ENCODE measurements around the gene CRACR2B.

Gene CRACR2B

DNA sequence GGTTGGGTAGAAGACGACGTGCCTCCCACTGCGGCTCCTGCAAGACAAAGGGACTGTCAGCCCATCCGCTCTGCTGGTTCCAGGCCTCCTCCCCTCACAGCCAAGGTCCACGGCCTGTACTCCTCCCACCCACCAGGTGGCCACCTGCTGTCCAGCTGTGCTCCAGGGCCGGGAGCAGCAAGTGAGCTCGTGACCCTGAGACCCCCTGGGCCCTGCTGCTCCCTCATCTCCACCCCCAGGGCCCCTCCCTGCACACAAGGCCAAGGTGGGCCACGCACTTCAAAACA is 42.4 kb downstream of the CRACR2B start:
- DNase-seq: no peak

DNA sequence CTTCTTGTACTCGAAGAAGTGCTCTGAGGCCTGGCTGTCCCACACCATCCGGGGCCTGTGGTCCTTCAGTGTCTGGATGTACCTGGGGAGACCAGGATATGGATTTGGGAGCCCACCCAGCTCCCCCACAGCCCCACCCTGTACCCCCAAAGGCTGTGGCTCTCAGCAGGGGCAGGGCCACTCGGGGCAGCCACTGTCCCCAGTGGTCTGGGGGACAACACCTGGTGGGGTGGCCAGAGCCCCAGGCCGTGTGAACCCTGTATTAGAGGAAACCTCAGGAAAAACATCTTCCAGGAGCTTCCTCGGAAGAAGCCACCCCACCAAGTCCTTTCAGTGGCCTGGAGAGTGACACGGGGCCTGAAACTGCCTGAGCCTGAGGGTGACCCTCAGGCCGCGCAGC is 42.7 kb downstream of the CRACR2B start:
- DNase-seq: no peak

DNA sequence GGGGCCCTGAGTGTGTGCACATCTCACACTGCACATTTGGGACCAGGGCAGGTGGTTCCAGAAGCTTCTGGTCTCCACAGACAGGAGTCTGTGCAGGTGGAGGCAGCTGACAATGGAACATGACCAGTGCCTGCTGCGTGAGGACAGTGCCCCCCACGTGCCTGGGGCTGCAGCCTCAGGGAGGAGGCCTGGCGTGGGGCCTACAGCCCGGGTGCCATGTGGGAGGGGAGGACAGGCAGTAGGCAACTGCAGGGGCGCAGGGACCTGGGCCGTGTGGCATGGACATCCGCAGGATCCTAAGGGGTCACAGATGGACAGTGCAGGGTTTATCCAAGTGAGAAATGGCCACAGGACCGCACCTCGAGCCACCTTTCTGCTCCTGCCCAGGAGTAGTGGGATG is 43.8 kb downstream of the CRACR2B start:
- no peak for DNase-seq

DNA sequence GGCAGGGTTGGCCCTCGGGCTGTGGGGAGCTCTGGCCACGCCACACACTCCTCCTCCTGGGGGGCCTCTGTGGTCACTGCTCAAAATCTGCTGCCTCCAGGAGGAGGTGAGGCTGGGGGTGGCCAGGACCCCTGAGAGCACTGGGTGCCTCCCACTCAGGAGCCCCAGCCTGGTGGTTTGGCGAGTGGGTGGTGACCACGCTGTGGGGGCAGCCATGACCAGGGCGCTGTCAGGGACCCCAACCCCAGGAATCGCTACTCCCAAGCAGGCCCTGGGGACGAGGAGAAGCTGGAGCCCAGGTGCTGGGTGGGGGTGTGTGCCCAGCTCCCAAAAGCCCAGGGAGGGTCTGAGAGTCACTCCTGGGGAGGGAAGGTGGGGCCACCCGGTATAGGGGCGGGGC is 45.1 kb downstream of the CRACR2B start:
- DNase-seq: no peak

DNA sequence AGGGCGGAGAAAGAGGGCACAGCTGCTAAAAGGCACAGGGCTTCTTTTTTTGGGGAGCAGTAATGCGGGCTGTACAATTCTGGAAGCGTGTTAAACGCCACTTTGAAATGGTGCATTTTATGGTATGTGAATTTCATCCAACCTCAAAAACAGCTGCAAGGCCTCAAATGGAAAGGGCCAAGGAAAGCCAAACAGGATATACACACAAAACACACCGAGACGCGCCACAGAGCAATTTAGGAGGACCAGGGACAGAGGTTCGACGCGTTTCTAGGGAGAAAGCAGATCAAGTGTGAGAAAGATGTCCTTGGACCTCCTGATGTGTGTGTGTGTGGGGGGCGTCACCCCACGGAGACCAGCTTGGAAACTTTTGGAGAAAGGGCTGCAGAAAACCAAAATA is 46.0 kb downstream of the CRACR2B start:
- no peak for DNase-seq

DNA sequence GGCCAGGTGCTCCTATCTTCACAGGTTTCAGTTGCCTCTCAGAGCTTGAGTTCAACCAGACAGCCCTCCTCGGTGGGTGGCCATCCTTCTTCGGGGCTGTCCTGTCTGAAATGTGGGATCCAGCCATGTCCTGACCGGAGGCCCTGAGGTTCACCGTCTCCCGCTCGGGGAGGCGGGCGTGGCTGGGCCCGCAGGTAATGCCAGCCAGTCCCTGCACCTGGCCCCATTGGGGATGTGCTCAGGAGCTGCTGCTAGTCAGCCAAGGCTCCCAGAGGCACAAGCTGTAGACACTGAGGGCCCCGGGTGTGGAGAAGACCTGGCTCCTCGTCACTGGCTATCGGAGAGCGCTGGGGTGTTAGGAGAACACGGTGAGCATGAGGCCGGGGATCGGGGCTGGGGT is 47.5 kb downstream of the CRACR2B start:
- DNase-seq: no peak

DNA sequence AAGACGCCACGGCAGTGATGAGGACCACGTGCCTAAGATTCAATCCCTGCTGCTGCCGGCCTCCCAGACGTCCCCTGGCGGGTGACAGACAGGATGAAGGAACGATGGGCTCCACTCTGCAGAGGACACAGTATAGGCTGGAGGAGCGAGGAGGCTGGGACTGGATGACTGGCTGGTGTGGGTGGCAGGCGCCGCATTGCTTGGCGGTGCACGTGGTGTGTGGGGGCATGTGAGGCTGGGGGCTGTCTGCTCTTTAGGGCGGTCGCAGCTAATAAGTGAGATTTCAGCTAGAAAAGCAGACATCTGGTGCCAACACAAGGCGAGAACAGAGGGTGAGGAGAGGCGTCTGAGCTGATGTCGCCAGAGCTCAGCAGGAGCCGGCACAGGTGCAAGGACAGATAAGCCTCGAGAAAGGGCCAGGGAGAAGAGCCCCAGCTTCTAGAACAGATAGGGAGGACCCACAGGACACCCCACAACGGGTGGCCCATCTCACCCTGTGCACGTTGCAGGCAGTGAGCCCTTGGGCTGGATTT is 48.1 kb downstream of the CRACR2B start:
- DNase-seq: no peak

DNA sequence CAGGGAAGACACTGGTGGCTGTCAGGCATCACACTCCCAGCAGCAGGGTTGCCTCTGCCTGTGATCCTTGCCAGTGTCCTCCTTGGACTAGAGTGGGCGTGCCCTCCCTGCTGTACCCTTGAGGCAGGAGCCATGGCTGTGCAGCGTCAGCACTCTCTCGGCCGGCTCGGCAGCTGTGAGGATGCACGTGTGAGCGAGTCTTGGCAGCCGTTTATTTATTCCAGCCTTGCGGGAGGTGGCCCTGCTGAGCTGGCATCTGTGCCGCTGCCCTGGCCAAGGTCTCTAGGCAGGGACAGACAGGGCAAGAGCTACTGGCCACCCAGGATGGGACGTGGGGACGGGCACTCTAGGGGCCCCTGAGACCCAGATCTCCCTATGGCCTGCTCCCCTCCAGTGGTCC is 48.8 kb downstream of the CRACR2B start:
- no peak for DNase-seq

DNA sequence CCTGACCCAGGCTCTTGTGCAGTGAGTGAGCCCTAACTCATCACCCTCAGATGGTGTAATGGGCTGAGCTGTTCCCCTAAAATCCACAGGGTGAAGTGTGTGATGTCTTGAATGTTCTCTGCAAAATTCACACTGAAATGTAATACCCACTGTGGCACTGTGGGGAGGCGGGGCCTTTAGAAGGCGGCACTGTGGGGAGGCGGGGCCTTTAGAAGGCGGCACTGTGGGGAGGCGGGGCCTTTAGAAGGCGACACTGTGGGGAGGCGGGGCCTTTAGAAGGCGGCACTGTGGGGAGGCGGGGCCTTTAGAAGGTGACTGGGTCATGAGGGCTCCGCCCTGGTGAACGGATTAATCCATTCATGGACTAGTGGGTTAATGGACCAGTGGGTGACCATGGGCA is 49.8 kb downstream of the CRACR2B start:
- DNase-seq: no peak

DNA sequence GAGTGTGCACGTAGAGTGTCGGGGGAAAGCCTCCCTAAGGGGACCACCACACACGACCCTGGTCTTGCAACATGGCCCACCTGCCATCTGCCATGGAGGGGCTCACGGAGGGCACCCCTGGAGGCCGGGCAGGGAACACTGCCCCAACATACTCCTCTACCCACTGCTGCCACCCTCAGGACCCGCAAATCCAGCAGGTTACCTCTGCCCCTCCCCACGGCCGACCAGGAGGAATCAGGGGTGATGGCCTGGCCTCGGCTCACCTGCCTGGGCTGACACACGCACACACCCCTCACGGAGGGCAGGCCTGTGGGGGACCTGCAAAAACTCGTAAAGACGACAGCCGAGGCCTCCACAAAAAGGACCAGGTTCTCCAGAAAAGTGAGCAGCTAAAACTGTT is 52.7 kb downstream of the CRACR2B start:
- no peak for DNase-seq

Measured in NCI-H1048 (cell line).